ENCODE results near the gene C1orf35. TPM values are rescaled to one million over a fixed set of nuclear protein-coding genes. Genes with fewer than 3 reads are reported as not detected.

C1orf35 gene
- total RNA-seq, 1 donor from 2014 or later: 22.4 TPM

DNA sequence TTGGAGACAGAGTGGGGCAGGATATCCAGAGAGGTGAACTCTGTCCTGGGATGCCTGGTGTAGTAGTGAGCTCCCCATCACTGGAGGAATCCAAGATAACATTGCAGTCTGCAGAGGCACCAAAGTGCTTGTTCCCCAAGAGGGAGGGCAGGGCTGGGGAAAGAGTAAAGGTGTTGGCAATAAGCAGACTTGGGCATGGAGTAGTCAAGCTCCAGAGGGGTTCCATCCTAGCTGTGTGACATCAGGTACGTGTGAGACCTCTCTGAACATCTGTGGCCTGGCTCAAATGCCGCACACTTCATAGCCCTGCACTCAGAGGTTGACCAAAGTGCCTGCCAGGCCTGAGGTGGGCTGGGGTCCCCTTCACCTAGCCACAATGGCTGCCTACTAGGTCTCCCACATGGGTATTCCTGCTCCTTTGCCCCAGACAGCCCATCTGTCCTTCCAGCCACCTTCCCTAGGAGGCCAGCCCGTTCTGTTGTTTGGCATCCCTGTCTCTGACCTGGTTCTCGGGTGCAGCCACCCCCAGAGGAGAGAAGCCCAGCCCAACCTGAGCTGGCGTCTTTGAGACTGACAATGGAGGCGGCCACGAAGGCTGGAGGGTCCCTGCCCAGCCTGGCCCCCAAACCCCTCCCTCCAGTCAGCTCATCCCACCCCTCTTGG, 23.4 kb downstream of the C1orf35 start:
- DNase-seq (ENCODE audit: low spot score): no peak

DNA sequence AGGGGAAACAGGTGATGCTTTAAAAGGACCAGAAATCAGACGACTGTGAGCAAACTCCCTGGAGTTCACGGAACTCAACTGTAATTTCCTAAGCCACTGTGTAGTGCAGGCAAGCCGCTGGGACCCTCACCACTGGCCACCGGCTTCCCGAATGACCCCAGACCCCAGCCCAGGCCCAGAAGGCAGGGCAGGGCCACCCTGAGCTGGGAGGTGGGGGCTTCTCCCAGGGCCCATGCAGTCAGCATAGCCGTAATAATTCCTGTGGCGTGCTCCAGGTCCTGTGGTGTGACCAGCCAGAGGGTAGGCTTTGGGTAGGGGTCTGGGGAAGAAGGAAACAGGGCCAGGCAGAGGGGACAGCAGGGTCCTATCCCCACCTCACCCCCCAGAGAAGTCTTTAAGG, 24.1 kb downstream of the C1orf35 start:
- DNase-seq (ENCODE audit: low spot score): no peak

DNA sequence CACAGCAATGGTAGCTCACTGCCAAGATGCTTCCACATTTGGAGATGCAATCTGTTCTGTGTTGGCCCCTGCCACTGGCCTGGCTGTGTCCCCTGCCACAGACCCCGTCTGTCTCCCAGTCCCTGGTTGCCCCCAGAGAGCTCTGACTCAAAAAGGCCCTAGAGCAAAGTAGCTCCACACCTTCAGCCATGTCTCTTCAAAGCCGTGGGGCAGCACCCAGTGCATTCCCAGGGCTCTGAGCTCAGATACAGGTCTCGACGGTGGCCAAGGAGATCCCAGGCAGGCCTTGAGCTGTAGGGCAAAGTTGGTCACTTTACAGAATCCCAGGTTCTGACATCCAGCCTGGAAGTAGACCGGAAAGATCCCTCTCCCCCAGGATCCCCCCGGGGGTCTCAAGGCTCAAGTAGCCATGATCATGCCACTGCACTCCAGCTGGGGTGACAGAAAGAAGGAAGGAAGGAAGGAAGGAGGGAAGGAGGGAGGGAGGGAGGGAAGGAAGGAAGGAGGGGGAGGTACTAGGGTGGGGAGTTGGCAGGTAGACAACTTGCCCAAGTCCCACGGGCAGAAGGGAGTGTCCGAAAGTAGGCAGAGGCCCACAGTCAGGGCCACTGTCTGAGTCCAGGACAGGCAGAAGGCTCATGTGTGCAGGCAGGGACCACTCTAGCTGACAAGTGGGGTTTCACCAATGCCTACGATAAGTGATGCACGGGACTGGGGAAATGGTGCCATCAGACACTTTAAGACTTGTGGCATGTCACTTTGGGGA, 25.4 kb downstream of the C1orf35 start:
- DNase-seq (ENCODE audit: low spot score): no peak

DNA sequence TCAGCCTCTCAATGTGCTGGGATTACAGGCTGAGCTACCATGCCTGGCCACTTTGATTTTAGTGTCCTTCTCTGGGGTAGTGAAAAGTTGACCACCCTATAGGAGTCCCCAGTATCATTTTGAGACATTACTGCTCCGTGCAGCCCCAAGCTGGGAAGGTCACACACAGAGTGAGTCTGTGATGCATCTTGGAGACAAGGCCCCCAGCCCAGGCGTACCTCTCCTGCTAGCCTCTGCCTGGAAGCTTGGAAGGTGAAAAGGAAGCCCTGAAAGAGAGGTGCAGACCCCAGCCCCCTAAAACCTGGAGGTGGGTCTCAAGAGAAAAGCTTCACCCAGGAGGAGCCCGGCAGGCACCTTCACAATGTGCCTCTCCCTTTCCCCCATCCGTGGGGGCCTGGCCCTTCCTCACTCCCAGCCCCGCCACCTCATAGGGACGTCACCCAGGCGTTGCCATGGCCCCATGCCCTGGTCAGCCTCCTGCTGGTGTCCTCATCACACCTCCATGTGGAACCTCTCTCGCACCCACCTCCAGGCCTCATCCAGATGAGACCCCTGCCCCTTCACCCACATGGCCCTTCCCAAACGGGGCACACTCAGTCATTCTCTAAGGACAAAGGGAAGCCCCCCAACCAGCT, 26.2 kb downstream of the C1orf35 start:
- DNase-seq (ENCODE audit: low spot score): no peak

DNA sequence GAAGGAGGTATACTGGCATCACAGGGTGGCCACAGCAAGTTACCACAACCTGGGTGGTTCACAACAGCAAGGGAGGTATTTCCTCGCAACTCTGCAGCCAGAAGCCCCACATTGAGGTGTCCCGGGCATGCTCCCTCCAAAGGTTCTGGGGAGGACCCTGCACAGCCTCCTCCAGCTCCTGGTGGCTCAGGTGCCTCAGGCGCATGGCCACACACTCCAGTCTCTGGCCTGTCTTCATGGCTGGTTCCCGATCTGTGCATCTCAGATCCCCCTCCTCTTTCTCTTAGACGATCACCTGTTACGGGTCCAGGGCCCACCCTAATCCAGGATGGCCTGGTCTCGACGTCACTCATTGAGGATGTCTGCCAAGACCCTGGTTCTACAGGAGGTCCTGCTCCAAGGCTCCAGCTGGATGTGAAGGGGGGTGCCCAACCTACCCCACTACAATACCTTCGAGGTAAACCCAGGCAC, 27.3 kb downstream of the C1orf35 start:
- no peak for DNase-seq (ENCODE audit: low spot score)

DNA sequence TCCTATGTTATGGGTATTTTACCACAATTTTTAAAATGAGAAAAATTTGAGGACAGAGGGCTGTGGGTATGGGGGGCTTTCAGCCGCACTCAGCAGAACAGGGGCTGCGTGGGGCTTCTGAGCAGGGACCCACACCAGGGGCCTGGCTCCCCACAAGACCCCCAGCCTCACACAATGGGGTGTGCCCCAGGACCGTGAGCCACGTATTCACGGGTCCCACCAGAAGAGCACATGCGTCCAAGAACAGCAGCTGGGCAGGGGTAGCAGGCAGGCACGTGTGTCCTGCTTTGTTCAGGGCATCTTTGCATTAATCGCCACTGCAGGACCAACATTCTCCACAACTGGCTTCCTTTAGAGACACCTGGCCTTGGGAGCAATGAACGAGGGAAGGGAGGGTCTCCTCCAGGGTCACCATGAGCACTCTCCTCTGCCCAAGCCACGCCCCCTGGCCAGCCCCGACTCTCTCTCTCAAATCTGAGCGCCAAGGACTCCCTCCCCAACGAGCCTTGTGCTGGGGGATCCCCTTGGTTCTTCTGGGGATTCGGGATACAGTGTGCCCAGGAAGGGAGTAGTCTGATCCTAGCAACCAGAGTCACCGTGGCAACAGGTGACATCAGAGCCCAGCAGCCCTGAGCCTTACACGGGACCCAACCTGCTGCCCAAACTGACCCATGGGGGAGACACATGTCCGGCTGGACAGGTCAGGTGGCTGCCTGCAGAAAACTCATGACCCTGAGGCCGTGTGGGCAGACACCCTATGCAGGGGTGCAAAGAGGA, 28.0 kb downstream of the C1orf35 start:
- no peak for DNase-seq (ENCODE audit: low spot score)

DNA sequence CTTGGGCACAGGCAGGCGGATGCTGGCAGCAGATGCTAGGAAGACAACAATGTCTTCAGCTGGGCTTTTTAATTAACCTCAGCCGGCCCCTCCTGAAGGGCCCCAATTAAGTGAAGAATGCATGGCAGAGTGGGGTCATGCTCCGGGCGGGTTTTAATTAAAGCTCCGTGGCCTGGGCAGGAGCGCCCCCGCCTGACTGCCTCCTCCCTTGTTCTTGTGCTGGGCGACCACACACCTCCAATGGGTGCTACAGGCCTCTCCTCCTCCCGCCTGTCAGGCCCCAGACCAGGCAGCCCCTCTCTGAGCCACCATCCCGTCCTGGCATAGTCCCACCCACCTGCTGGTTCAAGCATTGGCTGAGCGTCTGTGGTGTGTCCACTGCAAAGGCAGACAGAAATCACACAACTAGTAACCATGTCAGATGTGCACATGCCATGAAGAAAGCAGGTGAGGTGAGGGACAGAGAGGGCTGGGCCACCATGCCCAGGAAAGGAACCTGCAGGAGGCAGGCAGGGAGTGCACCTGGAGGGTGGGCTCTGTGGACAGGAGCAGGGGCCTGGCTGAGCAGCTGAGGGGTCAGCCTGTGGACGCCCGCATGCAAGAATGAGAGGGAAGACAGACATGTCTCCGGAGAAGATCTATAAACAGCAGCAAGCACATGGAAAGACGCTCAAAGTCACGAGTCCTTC, 29.1 kb downstream of the C1orf35 start:
- no peak for DNase-seq (ENCODE audit: low spot score)

DNA sequence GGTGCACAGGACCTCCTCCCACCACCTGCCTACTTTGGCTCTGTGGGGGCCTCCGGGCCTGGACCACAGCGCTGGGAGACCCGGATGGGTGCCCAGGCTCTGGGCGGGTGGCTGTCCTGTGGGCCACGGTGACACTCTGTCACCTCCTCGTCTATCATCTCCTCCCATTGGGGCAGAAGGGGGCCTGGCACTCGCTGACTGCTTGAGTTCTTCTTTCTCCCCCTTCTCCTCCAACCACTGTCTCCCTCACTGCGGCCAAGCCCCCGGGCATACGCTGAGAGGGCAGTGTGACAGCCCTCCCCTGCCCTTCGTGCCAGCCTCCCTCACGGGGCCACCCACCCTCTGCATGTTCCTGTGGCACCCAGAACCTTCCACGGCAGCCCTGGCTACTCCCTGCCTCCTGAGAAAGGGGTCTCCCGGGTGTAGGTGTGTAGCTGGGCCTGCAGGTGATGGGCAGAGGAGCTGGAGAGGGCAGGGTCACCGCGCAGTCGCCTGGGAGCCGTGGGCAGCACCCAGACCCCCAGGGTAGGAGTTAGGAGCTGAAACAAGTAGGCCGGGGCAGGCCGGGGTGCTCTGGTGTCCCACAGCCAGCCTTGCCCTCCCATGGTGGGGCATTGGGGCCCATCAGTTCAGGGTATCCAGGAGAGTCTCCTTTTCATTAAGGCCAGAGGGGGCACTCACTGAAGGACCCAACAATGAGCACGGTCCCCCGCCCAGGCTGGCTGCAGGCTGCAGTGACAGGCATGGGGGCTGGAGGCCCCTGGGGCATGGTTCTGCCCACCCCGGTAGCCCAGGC, 29.9 kb downstream of the C1orf35 start:
- no peak for DNase-seq (ENCODE audit: low spot score)

DNA sequence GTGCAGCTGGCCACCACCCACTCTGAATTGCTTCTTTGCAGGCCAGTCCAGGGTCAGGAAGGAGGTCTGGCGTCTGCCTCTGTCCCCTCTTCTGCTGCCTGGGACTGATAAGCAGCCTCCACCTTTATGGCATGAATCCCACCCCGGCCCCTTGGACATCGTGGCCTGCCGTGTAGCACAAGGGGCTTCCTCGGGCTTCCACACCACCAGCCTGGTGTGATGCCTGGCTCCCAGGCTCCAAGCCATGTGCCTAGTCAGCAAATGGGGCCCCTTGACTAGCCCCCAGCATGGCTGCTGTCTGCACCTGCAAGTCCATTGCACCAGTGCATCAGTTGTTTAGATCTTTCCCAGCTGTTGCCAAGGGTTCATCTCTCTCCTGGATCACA, 30.5 kb downstream of the C1orf35 start:
- no peak for DNase-seq (ENCODE audit: low spot score)

DNA sequence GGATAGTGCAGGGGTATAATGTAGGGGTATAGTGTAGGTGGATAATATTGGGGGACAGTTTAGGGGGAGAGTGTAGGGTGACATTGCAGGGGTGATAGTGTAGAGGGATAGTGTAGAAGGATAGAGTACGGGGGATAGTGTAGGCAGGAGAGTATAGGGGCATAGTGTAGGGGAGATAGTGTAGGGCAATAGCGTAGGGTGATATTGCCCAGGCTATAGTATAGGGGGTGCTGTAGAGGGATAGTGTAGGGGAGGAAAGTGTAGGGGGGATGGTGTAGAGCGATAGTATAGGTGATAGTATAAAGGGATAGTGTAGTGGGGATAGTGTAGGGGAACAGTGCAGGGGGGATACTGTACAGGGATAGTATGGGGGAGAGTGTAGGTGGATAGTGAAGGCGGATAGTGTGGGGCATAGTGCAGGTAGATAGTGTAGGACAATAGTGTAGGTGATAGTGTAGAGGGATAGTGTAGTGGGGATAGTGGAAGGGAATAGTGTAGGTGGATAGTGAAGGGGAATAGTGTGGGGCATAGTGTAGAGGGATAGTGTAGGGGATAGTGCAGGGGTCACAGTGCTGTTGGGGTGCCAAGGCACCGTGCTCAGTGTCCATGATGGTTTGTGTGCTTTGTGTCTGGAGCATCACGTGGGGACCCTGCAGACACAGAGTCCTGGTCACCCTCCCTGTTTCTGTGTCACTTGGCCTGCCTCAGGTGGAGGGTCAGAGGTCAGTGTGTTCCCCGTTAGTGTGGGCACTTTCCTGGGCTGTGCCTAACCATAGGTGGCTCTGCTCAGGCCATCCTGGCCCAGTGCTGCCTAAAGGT, 31.1 kb downstream of the C1orf35 start:
- DNase-seq (ENCODE audit: low spot score): no peak

DNA sequence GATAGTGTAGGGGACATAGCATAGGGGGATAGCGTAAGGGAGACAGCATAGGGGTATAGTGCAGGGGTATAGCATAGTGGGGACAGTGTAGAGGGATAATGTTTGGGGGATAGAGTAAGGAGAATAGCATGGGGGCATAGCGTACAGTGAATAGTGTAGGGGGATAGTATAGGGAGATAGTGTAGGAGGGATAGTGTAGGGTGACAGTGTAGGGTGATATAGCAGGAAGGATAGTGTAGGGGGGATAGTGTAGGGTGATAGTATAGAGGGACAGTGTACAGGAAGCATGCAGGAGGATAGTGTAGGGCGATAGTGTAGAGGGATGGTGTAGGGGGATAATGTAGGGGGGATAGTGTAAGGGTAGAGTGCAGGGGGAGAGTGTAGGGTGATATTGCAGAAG, 32.3 kb downstream of the C1orf35 start:
- no peak for DNase-seq (ENCODE audit: low spot score)

DNA sequence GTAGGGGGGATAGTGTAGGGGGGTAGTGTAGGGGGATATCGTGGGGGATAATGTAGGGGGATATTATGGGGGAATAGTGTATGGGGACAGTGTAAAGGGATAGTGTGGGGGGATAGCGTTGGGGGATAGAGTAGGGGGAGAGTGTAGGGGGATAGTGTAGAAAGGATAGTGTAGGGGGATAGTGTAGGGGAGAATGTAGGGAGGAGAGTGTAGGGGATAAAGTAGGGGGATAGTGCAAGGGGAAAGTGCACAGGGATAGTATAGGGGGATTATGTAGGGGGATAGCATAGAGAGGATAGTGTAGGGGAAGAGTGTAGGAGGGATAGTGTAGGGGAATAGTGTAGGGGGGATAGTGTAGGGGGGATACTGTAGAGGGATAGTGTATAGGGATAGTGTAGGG, 33.0 kb downstream of the C1orf35 start:
- DNase-seq (ENCODE audit: low spot score): no peak

DNA sequence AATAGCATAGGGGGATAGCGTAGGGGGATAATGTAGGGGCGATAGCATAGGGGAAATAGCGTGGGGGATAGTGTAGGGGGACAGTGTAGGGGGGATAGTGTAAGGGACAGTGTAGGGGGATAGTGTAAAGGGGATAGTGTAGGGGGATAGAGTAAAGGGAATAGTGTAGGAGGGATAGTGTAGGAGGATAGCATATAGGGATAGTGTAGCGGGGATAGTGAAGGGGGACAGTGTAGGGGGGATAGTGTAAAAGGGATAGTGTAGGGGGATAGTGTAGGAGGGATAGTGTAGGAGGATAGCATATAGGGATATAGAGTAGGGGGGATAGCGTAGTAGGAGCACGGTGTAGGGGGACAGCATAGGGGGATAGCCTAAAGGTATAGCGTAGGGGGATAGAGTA, 34.8 kb downstream of the C1orf35 start:
- DNase-seq (ENCODE audit: low spot score): no peak

DNA sequence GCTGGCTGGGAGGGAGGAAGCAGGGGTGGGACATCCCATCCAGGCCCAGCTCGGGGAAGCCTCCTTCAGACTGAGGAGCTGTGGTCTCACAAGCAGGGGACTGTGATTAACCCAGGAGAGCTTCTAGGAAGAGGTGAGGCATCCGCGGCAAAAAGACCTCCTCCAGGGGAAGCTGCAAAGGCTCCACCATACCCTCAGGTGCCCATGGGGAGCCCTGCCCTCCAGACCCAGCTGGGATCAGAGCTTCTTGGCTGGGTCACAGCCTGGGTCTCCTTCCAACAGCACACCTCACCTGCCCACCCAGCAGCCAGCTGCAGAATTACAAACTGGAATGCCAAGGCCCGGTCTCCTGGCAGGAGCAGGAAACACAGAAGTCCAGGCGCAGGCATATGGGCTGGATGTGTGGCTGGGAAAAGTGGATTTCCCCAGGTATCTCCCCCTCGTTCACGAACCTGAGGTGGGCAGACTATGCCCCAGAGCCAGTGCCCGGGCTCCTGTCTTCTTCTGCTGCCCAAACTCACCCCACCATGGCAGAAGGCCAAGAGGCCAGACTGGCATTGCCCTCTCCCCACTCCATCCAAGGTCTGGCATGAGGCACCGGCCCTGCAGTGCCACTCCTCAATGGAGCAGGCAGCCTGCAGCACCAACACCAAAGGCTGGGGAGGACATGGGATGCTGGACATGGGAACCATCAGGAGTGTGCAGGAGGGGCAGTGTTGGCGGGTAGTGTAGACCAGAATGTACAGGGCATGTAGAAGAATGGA, 36.1 kb downstream of the C1orf35 start:
- no peak for DNase-seq (ENCODE audit: low spot score)

DNA sequence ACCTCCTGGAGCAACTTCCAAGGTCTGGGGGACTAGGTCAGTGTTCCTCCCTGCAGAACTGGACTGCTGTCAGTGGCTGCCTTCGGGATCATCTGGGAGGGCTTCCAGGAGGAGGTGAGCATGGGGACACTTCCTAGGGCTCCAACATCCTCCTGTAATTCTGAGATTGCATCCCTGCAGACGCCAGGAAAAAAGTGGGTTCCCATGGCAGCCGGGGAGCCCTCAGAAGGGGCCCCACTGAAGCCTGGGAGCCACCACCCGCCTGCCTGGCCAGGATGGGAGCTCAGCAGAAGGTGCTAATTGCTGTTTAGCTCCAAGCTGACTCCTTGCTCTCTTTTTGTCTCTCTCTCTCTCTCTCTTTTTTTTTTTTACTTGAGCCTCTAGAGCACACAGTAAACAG, 36.7 kb downstream of the C1orf35 start:
- DNase-seq (ENCODE audit: low spot score): no peak

DNA sequence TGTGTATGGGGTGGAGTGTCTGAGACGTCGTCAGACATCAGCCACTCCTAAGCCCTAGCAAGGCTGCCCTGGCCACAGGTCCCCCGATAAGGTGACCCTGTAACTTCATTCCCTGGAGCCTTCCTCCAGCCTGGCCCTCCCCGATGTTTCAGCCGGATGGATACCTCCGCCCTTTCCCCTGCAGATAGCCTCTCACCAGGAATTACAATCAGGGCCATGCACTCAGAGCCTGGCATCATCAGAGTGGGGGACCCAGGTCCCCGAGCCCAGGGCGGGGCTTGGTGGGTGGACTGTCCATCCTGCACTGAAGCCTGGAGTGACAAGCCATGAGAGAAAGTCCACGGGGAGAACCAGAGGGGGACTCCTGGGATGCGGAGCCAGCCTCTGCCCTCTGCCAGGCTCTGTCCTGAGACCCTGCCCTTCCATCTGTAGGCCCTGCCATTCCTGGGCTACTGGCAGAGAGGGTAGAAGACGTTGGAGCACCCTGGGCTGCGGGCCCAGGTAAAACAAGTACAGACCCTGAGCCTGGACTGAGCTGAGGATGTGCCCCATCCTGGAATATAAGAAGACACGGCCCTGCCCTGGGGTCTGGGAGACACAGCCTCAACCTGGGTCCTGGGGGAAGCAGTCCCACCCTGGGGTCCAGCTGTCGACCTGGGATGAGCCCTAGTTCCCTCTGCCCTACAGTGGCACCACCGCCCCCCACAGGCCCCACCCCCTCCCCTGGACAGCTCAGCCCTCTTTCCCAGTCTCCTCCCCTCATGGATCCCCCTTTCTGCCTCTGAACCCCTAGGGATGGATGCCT, 37.4 kb downstream of the C1orf35 start:
- DNase-seq (ENCODE audit: low spot score): no peak

DNA sequence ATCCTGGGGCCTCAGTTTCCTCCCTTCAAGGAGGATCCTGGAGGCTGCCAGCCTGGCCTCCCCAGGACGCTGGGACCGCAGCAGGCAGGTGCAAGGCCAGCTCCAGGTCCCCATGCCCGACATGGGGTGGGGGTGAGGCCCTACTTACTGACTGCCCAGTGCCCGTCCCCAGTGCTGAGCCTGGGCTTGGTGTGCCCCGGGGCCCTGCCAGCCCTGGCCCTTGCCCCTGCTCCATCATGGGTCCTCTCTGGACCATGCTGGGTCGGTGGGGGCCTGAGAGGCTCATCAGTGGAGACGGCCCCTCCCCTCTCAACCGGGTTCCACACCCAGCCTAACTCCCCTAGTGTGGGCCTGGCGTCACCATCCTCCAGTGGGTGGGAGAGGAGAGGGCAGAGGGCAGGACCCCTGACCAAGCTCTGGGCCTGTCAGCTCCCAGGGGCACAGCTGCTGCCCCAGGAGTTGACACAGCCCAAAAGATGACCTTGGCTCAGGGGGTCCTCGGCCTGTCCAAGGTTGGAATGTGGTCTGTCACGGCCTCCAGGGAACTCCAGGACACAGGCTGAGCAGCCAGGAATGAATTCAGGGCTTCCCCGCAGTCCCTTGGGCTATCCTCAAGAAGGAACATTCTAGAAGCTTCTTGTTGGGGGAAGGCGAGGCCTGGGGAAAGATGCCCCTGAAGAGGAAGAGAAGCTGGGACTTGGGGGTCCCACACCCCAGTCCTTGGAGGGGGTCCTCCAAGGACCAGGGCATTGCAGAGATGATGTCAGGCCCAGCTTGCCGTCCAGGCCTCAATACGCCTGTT, 38.2 kb downstream of the C1orf35 start:
- DNase-seq (ENCODE audit: low spot score): no peak

Measured in mucosa of gallbladder (tissue), 1 donor.